GM12872 (cell line): ENCODE results near the gene SMAD6.

ENCODE experiments used
- TF ChIP-seq, protein P1 (sequence below): IDR thresholded peaks from 3 replicates; pipeline ENCODE4 v1.5.1; 2011; ENCODE audit warnings: low read depth, mild to moderate bottlenecking, low read length, moderate library complexity; ENCODE audit not compliant: insufficient read depth

The SMAD6 gene

DNA sequence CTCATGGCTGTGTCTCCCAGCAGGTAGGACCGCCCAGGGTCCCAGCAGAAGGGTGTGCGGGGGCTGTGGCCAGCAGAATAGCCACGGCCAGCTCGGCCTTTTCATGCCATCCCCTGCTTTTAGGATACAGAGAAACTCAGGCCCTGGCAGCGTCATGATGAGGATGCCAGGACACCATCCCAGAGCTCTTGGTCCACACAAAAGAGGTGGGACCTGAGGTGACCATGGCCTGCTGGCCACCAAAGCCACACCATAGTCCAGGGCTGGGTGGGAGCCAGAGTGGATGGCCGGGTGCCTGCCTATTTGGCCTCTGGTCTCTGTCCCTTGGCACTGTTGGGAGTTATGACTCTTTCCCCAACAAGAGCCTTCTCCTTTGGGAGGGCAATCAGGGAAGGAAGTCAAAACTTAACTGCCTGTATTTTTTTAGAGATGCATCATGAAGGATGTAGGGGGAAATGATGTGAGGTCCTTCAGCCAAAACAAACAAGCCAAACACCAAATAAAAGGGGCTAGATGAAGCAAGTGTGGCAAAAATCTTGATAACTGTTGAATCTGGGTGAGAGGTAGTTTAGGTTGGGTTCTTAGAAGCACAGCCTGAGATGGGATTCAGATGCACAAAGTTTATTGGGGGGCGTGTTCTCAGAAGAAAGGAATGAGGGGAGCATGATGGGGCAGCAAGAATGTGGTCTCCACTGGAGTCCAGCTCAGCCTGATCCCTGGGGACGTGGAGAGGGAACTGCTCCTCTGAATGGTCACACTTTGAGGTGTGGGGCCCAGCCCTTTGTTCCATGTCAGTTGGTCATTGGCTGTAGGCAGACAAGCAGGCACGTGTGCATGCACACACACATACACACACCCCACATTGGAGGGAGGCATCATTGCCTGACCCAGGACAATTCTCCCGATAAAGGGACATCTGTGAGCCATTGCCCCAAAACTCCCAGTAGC is 33.2 kb downstream of the SMAD6 start:
- TF ChIP-seq, protein P1, sequence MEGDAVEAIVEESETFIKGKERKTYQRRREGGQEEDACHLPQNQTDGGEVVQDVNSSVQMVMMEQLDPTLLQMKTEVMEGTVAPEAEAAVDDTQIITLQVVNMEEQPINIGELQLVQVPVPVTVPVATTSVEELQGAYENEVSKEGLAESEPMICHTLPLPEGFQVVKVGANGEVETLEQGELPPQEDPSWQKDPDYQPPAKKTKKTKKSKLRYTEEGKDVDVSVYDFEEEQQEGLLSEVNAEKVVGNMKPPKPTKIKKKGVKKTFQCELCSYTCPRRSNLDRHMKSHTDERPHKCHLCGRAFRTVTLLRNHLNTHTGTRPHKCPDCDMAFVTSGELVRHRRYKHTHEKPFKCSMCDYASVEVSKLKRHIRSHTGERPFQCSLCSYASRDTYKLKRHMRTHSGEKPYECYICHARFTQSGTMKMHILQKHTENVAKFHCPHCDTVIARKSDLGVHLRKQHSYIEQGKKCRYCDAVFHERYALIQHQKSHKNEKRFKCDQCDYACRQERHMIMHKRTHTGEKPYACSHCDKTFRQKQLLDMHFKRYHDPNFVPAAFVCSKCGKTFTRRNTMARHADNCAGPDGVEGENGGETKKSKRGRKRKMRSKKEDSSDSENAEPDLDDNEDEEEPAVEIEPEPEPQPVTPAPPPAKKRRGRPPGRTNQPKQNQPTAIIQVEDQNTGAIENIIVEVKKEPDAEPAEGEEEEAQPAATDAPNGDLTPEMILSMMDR, result no peak

DNA sequence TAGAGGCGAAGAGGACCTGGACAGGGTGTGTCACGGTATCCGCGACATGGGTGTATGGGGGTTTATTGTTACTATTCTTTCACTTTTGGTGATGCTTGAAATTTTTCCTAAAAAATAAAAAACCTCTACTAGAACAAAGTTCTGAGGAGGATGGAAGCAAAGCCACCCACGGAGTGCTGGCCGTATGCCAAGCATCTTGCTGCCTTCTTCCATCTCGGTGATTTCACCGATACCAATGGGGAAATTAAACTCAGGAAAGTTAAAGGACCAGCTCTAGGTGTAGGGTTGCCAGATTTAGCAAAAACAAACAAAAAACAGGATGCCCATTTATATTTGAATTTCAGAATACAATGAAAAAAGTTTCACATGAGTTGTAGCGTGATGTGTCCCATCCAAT is 33.9 kb downstream of the SMAD6 start:
- TF ChIP-seq, protein P1, result no peak

DNA sequence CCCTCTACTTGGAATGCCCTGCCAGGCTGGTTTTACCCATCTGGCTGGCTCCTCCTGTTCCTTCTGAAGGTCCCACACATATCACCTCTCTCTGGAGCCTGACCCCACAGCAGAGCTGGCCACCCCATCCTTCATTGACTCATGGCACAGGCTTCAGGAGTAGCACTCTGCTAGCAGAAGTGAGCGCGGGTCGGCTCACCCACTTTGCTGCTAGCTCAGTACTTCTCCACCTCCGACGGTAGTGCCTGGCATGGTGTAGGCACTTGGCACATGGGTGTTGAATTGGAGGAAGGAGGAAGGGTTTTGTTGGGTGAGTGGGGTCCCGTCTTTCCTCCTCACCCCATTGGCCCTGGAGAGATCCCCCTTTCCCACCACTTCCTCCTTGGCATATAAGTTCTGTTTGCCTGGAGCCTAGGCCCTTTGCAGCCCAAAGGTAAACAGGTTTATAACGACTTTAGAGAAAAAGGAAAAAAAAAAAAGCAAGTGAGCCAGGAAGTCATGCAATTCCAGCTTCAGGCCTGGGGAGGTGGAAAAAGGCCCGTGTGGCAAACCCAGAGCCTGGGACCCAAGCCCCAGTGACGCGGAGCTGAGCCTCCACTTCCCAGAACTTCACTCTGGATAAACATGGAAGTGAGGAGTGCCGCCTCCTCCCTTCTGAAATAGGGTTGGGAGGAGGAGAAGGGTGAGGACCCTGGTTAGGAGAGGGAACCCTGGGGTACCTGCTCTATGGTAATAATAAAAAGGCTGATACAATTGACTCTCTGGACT is 35.4 kb downstream of the SMAD6 start:
- TF ChIP-seq, protein P1, result no peak

DNA sequence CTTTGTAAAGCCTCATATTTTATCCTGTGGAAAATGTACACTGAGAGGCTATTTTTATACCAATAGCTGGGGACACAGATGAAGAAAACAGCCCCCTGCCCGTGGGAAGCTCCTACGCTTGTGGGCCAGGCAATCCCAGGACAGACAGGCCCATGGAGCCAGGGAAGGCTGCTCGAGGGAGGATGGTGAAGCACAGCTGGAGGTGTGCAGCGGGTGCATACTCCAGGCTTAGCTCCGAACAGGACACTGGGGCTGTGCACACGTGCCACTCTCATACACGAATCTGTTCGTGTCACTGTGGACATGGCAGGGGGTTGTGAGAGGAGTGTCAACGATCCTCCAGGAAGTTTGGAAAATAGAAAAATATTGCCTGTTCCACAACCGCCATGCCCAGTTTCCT is 36.1 kb downstream of the SMAD6 start:
- TF ChIP-seq, protein P1, result no peak

DNA sequence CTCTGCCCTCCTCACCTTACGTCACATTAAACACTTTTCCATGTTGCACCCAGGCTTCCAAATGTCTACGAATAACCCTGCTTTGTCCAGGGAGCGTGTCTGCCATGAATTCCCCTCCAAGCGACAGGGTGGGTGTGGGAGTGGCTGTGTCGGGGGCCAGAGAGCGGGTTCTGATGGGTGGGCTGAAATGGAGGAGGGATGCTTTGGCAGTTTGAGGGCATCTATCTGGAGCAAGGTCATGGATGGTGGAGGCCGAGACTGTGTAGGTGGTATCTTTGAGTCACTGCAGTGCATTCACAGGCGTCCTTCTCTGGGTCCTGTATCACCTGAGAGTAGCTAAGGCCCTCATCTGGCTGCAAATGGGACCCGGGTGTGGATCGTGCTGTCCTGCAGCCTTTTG is 36.6 kb downstream of the SMAD6 start:
- TF ChIP-seq, protein P1, result no peak

DNA sequence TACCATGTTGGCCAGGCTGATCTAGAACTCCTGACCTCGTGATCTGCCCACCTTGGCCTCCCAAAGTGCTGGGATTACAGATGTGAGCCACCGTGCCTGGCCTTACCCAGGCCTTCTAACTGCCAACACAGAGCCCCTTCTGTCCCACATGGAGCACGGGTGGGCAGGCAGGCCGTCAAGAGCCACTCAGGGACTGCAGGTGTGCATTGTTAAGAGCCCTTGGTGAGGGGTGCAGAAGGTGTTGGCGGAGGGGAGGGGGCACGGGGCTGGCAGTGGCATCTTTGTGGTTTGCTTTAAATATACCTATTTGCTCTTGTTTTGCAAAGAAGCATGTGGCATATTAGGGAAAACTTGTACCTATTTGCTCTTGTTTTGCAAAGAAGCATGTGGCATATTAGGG is 37.3 kb downstream of the SMAD6 start:
- TF ChIP-seq, protein P1, result no peak

DNA sequence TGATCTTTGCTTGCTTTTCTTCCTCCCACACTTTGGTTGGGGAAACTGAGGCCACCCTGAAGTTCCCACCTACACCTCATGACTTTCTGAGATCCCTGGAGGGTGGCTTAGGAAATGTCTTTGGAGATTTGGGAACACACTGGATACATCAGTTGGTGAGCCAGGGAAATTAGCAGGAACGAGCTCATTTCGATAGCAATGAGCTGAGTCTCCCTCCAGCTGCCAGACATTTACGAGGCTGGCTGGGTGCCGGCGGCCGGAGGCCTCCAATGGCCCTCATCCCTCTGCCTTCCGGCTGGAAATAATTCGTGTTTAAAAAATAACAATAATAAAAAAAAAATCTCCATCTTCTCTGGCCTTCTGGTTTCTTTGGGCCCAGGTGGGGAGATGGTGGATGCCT is 38.8 kb downstream of the SMAD6 start:
- TF ChIP-seq, protein P1, result no peak
